GM19395 (cell line): ENCODE data around the gene GET4.

Experiments used
- ATAC-seq: cut with Tn5 transposase; IDR thresholded peaks from one replicate; pipeline ENCODE4 v1.9.1; 2021; ENCODE audit warnings: mild to moderate bottlenecking, moderate library complexity; ENCODE audit not compliant: unreplicated experiment

Gene GET4

DNA sequence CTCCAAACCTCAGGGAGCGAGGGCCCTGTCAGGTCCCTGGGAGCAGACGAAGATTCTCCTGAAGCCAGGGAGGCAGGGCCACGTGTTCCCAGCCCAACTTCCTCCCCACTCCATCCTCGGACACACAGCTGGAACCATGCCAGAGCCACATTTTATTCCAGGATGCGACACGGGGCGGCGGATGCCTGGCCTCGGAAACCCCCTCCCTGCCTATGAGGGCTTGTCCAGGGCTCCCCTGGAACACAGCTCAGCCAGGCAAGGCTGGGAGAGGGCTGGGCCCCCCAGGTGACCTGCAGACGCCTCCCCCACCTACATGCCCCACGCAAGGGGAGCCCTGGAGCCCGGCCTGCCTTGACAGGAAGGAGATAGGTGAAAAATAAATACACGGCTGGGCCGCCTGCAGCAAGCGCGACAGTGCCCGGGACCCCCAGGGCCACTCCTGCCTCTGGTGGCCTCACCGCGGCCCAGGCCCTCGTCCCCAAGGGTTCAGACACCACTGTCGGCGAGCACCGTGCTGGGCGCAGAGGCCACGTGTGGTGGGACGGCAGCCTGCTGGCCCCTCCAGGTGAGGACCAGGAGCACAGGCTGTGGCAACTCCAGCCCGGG is 21.5 kb downstream of the GET4 start:
- ATAC-seq = no peak

- ATAC-seq = no peak
These were observed 22.1 kb downstream of the GET4 start for GRCh38 chr7:898460-898854.

- no peak for ATAC-seq
These were observed 22.7 kb downstream of the GET4 start for GRCh38 chr7:898855-899681.

GRCh38 chr7:899806-900205 is 23.5 kb downstream of the GET4 start:
- ATAC-seq = no peak

- ATAC-seq = no peak
These were observed 24.1 kb downstream of the GET4 start for GRCh38 chr7:900331-901040.

DNA sequence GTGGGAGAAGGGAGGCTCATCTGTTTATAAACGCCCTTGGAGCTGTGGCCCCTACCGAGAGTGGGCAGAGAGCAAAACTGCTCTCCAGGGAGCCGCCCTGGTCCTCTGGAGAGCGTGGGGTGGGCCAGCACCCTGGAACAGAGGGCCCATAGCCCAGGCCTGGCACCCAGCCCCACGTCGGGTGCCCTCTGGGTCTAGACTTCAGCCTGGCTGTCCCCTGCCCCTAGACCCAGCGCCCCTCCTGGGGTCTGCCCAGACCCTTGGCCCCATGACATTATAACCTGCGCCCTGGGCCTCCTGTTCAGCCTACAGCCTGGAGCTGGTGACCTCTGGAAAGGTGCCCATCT is 24.7 kb downstream of the GET4 start:
- no peak for ATAC-seq

DNA sequence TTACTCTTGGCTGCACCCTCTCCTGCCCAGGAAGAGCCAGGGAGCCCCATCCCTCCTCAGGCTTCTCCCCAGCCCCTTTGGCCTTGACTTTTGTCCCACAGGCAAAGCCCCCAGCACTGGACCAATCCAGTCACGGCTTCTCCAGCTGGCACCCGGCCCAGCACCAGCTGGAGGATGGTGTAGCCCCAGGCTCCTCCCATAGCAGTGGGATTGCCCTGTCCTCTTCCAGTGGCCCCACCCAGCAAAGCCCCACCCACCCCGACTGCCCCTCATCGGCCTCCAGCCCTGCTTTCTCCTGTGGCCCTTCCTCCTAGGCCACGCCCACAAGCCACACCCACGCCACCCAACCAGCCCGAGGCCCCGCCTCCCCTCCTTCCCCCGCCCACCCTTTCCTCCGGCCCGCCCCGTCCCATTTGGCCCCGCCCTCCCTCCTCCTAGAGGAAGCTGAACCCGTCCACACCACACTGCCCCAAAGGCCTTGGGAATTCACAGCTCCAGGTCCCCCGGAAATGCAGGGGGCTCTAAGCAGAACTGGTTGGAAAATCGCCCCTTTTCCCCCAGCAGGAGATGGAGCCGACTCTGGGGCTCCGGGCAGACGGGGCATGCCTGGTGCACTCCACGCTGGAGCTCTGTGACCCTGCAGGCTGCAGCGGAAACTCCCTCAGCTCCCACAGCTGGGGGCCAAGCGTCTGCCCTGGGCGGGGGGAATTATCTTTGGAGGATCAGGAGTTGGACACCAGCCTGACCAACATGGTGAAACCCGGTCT is 25.2 kb downstream of the GET4 start:
- ATAC-seq = no peak

DNA sequence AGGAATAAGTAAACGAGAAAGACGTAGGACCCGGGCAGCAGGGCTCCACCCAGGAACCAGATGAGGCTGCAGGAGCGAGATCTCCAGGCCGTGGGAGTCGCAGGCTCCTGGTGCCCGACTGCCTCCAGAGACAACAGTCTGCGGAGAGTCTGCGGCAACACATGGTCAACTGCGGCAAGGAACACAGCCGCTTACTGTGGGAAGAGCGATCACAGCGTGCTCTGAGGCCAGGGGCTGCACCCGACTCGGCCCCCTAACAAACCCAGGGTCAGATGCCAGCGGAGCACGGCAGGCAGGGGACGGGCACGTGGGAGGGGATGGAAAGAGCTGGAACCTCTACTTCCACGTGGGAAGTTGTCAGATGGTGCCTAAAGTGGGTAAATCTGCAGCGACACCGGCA is 26.6 kb downstream of the GET4 start:
- no peak for ATAC-seq

DNA sequence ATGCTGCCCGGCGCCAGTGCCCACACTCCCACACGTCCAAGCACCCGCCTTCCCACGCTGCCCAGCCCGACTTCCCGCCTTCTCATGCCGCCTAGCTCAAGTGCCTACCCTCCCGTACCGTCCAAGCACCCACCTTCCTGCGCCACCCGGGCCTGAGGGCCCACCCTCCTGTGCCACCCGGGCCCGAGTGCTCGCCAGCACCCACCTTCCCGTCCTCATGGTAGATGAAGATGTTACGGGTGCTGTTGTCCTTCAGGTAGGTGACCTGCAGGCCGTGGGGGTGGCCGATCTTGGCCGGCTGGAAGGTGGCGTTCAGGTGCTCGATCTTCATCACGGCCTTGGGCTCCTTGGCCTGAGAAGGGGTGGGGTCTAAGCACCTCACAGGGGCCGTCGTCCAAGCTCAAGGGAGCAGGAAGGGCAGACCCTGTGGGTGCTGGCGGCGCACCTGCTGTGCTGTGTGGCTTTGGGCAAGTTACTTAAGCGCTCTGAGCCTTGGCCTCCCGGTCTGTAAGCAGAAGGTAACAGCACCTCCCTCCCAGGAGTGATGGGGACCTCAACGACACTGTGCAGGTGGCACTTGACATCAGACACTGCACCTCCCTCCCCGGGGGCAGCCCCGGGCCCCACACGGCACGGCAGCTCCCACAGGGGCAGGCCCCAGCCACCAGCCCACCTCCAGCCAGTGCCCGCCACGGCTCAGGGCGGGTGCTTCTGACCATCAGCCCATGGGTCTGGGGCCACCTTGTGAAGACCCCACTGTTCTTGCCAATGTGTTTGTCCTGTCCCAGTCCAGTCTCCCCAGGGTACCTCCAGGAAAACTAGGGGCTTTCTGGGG is 27.8 kb downstream of the GET4 start:
- ATAC-seq = no peak

- ATAC-seq = no peak
These were observed 28.5 kb downstream of the GET4 start for GRCh38 chr7:904847-905246.

DNA sequence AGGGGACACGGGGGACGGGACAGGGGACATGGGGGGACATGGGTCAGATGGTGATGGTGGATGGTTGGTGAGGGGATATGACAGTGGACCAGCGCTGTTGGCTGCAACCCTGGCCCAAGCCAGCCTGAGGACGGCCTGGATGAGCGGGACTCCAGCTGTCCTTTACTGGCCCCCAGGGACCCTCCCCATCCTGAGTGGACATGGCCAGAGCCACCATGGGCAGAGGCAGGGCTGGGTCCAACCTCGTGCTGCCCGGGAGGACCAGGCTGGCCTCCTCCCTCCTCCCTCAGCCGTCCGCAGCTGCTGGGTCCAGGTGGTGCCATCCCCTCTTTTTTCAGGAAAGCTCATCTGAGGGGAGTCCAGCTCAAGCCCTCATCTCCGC is 30.4 kb downstream of the GET4 start:
- no peak for ATAC-seq

- no peak for ATAC-seq
These were observed 31.0 kb downstream of the GET4 start for GRCh38 chr7:907158-907980.

DNA sequence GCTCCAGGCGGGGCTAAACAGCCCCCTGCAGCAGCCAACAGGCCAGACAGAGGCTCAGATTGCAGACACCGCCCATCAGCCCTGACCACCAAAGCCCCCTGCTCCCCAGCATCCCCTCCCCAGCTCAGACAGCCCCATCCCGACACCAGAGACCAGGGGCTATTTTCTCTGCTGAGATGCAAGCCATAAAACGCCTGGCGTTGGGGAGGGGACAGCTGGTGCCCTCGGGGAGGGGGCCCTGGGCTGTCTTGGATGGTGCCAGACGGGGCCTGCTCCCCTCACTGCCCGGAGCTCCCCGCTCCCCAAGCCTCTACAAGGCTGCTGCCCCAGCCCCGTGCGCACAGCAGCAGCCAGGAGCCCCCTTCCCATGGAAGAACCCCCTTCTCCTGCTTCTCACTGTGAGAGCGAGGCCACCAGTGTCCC is 31.8 kb downstream of the GET4 start:
- no peak for ATAC-seq

DNA sequence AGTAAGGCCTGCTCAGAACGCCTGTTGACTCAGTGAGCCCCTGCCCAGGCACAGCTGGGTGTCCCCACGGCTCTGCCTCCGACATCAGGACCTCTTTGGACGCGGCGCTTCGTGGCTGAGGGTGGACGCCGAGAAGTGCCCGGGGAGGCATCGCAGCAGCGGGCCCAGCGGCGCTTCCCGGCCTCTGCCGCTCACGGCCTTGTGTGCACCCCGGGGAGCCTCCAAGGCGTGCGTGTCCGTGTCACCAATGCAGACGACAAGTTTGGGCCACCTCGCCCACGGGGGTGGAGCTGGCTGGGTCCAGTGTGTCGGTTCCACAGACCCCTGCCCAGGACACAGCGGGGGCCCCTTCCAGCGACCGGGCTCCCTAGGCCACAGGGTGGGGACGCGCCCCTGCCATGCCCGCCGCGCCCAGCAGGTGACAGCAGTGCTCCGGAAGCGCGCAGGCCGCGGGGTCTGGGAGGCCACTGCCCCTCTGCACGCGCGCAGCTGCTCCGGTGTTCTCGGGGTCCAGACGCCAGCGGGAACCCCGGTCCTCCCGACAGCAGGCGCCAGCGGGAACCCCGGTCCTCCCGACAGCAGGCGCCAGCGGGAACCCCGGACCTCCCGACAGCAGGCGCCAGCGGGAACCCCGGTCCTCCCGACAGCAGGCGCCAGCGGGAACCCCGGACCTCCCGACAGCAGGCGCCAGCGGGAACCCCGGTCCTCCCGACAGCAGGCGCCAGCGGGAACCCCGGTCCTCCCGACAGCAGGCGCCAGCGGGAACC is 32.4 kb downstream of the GET4 start:
- peak; percentile 62 for ATAC-seq

- ATAC-seq = no peak
These were observed 33.3 kb downstream of the GET4 start for GRCh38 chr7:909358-910329.

DNA sequence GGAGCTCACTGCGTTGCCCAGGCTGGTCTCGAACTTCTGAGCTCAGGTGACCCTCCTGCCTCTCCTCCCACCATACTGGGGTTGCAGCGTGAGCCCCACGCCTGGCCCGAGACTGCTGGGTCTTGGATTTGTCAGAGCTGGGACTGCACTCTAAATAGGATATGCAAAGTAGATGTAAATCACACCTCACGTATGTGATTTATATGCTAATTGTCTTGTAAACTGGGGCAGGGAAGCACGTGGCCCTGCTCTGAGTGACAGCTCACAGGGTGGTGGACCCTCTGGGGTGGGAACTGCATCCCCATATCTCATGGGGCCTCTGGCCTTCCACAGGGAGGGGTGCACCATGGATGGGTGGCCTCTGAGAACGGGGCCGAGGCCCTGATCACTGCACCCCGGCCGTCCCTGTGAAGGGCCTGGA is 34.1 kb downstream of the GET4 start:
- ATAC-seq = no peak

GRCh38 chr7:910931-911431 is 34.6 kb downstream of the GET4 start:
- ATAC-seq = no peak
